HUES6 (cell line): ENCODE measurements around the gene RPS8.
"Not testable (repeated sequence)": the region's sequence is repeated elsewhere in the genome, so short reads cannot be mapped to it uniquely, and the experiment has no call there.

Experiments used
- H3K27ac ChIP-seq: 2 replicates; pipeline ENCODE4 v1.7.0; 2013; ENCODE audit warnings: low read depth, mild to moderate bottlenecking, low read length, inconsistent platforms
- H3K27me3 ChIP-seq: 2 replicates; pipeline ENCODE4 v1.6.1; 2013; ENCODE audit warnings: low read length; ENCODE audit not compliant: control insufficient read depth, insufficient read depth
- H3K36me3 ChIP-seq: 2 replicates; pipeline ENCODE4 v1.6.1; 2013; ENCODE audit warnings: low read length; ENCODE audit not compliant: control insufficient read depth, insufficient read depth
- H3K4me1 ChIP-seq: 2 replicates; pipeline ENCODE4 v1.6.1; 2013; ENCODE audit warnings: low read length; ENCODE audit not compliant: control insufficient read depth, insufficient read depth
- H3K4me3 ChIP-seq: 2 replicates; pipeline ENCODE4 v1.5.1; 2013; ENCODE audit warnings: low read depth, low read length
- H3K9ac ChIP-seq: one replicate; pipeline ENCODE4 v1.6.1; 2013; ENCODE audit warnings: mild to moderate bottlenecking, low read length
- H3K9me3 ChIP-seq: 2 replicates; pipeline ENCODE4 v1.6.1; 2013; ENCODE audit warnings: low read depth, low read length; ENCODE audit not compliant: control insufficient read depth, insufficient read depth

RPS8 gene

DNA sequence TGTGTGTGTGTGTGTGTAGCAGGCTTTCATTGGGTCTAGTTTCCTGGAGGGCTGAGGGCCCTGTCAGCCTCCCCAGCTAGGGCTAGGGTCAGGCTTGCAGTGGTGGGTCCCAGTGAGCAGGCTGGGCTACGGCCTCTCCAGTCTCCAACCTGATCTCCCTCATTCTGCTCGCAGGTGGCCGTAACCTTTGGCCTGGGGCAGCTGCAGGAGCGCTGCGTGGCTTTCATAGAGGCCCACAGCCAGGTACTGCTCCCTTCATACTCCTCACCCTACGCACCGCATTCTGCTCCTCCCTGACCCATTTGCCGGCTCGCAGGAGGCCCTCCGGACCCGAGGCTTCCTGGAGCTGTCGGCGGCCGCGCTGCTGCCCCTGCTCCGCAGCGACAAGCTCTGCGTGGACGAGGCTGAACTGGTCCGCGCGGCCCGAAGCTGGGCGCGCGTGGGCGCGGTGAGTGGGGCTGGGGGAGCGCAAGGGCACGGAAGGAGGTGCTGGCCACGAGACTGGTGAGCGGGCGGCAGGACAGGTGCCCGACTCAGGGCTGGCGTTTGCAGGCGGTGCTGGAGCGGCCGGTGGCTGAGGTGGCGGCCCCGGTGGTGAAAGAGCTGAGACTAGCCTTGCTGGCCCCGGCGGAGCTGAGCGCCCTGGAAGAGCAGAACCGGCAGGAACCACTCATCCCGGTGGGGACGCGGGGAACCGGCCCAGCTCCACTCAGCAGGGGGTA lies 37.6 kb downstream of the RPS8 start:
- H3K9ac ChIP-seq: peak overlapping the region; percentile 36
- no peaks in the 10 kb centered on the region for H3K9me3 ChIP-seq
- H3K27ac ChIP-seq: no peak overlapping the region
- no peaks in the 10 kb centered on the region for H3K36me3 ChIP-seq
- no peaks in the 10 kb centered on the region for H3K27me3 ChIP-seq
- peak overlapping the region; percentile 68 for H3K4me3 ChIP-seq
- H3K4me1 ChIP-seq: peaks cover 37% of the 10 kb centered on the region

DNA sequence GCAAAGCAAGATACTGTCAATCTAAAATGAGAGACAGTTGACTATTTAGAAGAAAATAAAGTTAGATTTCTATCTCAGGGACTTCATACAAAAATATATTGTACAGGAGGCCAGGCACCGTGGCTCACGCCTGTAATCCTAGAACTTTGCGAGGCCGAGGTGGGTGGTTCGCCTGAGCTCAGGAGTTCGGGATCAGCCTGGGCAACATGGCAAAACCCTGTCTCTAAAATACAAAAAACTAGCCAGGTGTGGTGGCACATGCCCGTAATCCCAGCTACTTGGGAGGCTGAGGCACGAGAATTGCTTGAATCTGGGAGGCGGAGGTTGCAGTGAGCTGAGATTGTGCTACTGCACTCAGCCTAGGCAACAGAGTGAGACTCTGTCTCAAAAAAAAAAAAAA lies 40.6 kb downstream of the RPS8 start:
- H3K9me3 ChIP-seq, H3K27ac ChIP-seq, H3K36me3 ChIP-seq, H3K27me3 ChIP-seq, H3K4me3 ChIP-seq: not testable (repeated sequence)
- Histone ChIP-seq H3K4me1 (peaks cover 29% of the 10 kb centered on the region), H3K9ac (peak overlapping the region; percentile 15)

DNA sequence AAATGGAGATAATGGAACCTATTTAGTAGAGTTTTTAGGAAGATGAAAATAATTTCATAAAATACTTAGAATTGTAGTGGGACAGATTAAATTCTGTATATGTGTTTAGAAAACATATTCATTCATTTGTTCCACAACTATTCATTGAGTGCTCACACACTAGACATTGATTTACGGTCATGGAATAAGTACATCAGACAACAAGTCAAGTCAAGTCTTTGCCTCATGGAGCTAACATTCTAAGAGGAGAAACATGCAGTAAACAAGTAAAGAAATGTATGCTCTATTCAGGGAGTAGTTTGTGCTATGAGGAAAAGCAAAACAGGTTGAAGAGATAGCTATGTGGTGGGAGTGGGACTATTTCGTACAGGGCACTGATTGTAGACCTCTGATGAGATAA lies 42.0 kb downstream of the RPS8 start:
- Histone ChIP-seq H3K27me3 (no peaks in the 10 kb centered on the region), H3K9me3 (no peaks in the 10 kb centered on the region), H3K4me1 (peaks cover 19% of the 10 kb centered on the region), H3K27ac (no peak overlapping the region), H3K4me3 (no peak overlapping the region), H3K36me3 (no peaks in the 10 kb centered on the region), H3K9ac (no peak overlapping the region)

DNA sequence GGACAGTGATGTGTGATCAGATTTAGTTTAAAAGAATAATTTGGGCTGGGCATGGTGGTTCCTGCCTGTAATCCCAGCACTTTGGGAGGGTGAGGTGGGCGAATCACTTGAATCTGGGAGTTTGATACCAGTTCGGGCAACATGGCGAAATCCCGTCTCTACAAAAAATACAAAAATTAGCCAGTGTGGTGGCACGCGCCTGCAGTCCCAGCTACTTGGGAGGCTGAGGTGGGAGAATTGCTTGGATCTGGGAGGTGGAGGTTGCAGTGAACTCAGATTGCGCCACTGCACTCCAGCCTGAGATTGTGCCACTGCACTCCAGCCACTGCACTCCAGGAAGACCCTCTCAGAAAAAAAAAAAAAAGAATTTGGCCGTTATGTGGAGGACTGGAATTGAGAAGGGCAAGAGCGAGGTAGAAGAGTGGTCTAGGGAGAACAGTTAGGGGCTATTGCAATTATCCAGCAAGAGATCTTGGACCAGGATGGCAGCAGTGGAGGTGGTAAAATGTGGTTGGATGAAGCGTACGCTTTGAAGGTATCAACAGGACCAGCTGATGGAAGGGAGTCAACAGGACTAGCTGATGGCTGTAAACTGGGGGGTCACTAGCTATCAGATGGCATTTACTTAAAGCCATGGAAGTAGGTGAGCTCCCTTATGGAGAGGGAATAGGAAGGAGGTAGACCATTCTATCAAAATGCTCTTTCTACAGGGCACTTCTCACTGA lies 42.6 kb downstream of the RPS8 start:
- H3K4me3 ChIP-seq: no peak overlapping the region
- peaks cover 16% of the 10 kb centered on the region for H3K4me1 ChIP-seq
- no peaks in the 10 kb centered on the region for H3K27me3 ChIP-seq
- no peak overlapping the region for H3K9ac ChIP-seq
- H3K9me3 ChIP-seq: no peaks in the 10 kb centered on the region
- no peaks in the 10 kb centered on the region for H3K36me3 ChIP-seq
- H3K27ac ChIP-seq: no peak overlapping the region

DNA sequence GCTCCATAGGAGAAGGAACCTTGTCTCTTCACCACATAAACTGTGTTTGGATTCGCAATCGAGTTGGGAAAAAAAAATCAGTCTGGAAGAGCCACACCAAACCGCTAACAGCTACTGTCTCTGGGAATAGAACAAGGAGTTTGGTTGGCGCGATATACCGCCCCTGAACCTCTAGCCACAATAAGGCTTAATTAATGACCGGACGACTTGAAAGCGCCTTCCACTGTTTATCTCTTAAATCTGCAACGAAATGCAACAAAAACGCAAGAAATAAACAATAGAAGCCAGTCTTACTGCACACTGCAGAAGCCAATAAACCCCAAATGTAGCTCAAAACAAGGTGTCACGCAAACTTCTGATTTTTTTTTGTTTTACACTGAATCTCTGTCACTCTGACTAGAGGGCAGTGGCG lies 43.9 kb downstream of the RPS8 start:
- Histone ChIP-seq H3K27ac (no peak overlapping the region), H3K36me3 (no peaks in the 10 kb centered on the region), H3K4me3 (peak overlapping the region; percentile 48), H3K9ac (peak overlapping the region; percentile 43), H3K9me3 (no peaks in the 10 kb centered on the region), H3K4me1 (peaks cover 14% of the 10 kb centered on the region), H3K27me3 (no peaks in the 10 kb centered on the region)

DNA sequence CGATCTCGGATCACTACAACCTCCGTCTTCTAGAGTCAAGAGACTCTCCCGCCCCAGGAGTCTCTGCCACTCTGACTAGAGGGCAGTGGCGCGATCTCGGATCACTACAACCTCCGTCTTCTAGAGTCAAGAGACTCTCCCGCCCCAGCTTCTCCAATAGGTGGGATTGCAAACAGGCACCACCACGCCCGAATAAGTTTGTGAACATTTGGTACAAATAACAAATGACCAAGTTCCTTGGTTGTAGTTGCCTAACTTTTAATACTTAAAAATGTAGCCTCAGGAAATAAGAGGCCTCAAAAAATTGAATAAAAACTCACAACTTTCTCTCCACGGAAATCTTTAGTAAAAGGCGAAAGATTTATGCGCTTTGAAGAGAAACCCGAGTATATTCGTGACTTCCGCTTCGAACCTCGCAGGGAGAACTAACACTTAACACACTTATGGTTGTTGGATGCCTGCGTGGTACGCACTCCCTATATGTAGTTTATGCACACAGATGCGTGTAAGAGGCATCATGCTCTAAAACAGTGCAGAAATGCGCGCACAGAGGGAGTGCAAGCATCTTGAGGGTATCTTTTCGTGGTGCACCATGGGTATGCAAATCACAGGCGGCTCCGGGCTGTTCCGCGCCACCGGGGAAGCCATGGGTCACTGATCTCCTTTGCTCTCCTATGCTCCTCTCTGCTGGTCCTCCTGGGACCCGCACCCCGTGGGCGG lies 44.4 kb downstream of the RPS8 start:
- Histone ChIP-seq H3K9me3 (no peaks in the 10 kb centered on the region), H3K9ac (peak overlapping the region; percentile 96), H3K36me3 (no peaks in the 10 kb centered on the region), H3K27ac (peak overlapping the region; percentile 99), H3K27me3 (no peaks in the 10 kb centered on the region), H3K4me3 (peak overlapping the region; percentile 53), H3K4me1 (peaks cover 13% of the 10 kb centered on the region)

DNA sequence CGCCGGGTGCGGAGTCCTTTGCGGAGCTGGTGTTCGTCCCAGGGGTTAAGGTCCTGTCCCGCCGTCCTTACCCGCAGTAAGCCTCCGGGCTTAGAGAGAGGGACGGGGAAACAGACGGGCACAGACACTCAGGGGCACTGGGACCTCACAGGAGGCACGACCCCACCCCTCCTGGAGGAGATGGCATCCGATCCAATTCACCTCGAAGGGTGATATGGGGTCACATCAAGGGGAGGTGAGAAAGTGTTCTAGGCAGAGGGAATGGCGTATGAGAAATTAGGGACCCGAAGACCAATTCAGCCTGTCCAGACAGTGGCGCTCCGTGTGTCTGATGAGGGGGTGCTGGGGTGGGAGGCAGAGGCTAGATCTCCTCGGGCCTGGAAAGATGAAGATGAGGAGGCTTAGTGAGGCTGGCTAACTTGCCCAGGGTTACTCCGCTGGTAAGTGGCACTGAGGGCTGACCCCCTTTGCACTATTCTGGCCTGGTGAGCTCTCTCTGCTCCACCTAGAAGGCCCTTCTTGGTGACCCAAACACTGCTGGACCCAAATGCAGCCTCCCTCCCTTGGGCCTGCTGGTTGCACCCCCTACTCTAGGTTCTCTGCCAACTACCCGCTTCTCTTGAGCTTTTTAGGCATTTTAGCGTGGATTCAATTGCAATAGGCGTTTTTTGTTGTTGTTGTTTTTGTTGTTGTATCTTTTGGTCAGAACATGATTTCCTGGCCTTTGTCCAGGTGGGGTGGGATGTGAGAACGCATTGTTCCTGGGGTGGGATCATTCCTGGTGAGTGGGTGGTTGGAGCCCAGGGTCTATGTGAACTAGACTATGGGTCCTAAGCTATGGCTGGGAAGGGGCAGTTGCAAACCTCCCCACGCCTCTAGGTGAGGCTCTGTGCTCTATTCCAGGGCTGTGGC lies 45.2 kb downstream of the RPS8 start:
- peak overlapping the region; percentile 96 for H3K9ac ChIP-seq
- H3K4me3 ChIP-seq: peak overlapping the region; percentile 53
- H3K36me3 ChIP-seq: no peaks in the 10 kb centered on the region
- H3K4me1 ChIP-seq: peaks cover 11% of the 10 kb centered on the region
- no peaks in the 10 kb centered on the region for H3K27me3 ChIP-seq
- peak overlapping the region; percentile 99 for H3K27ac ChIP-seq
- H3K9me3 ChIP-seq: no peaks in the 10 kb centered on the region

DNA sequence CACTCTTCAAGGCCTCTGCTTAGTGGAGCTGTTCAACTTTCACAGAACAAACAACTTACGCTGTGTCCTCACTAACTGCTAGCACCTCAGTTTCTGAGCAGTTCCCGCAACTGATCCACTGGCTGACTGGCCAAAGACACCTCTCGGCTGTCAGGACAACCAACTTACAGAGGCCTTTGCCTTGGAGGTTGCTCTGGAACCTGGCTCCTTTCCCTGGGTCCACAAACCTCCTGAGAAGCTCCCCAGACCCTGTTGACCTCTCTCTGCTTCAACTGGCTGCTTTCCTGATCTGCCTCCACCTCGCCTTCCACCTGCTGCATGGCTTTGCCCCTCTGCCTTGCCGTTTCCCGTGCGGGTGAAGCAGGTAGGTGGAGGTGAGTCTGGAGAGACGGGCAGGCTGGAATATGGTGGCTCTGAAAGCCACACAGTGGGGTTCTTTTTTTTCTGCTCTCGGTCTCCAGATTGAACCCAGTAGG lies 45.9 kb downstream of the RPS8 start:
- Histone ChIP-seq H3K4me3 (no peak overlapping the region), H3K27me3 (no peaks in the 10 kb centered on the region), H3K4me1 (peaks cover 11% of the 10 kb centered on the region), H3K9ac (no peak overlapping the region), H3K9me3 (no peaks in the 10 kb centered on the region), H3K36me3 (no peaks in the 10 kb centered on the region), H3K27ac (no peak overlapping the region)

DNA sequence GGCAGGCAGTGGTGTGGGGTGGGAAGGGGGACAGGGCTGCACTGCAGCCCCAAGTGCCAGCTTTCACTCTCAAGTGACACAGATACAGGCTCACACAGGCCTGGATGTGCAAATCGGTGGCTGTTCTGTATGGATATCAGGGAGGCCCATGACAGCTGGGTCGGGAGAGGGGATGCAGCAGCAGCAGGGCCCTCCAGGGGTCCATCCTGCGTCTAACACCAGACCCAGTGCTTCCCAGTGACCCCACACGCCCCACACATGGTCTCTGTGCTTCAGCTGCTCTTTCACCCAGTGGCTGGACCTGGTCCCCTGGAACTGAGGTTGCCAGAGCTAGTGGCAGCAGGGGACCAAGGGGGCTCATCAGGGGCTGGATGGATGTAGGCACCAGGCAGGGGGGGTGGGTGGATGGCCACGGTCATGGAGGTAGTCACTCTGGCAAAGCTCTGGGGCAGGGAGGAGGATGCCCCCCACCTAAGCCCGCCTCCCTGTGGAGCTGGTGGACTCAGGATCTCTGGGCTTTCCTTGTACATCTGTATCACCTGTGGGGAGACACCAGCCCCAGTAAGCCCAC lies 46.9 kb downstream of the RPS8 start:
- no peak overlapping the region for H3K9ac ChIP-seq
- H3K4me3 ChIP-seq: no peak overlapping the region
- peaks cover 15% of the 10 kb centered on the region for H3K4me1 ChIP-seq
- H3K9me3 ChIP-seq: no peaks in the 10 kb centered on the region
- no peaks in the 10 kb centered on the region for H3K36me3 ChIP-seq
- no peaks in the 10 kb centered on the region for H3K27me3 ChIP-seq
- H3K27ac ChIP-seq: no peak overlapping the region

DNA sequence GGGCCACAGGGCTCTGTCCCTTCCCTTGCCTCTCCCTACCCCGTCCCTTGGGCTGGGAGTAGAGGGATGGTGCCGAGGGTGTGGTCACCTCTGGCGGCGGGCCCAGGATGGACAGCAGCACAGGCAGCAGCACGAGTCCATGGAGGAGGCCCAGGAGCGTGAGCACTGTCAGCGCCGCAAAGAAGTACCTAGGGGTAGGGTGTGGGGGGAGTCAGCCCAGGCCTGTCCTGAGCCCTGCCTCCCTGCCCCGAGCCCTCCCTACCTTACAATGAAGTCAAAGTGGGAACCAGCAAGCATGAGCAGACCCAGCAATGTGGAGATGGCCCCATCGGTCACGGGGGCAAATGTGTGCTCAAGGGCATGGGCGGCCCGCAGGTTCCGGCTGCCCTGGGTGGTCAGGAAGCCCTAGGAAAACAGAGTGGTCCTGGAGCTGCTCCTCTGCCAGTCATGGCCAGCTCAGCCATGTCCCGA lies 47.7 kb downstream of the RPS8 start:
- no peak overlapping the region for H3K9ac ChIP-seq
- H3K4me1 ChIP-seq: peaks cover 15% of the 10 kb centered on the region
- no peak overlapping the region for H3K27ac ChIP-seq
- H3K4me3 ChIP-seq: no peak overlapping the region
- H3K27me3 ChIP-seq: no peaks in the 10 kb centered on the region
- no peaks in the 10 kb centered on the region for H3K9me3 ChIP-seq
- H3K36me3 ChIP-seq: no peaks in the 10 kb centered on the region
